CD4-positive, CD25-positive, alpha-beta regulatory T cell (primary cell): Measurements from ENCODE around the gene IPO13. TPM values are rescaled to one million over a fixed set of nuclear protein-coding genes. Genes with fewer than 3 reads are reported as not detected.
A peak's percentile ranks its signal among the peaks of the same experiment; 100 is the strongest.

Experiments
- ATAC-seq, 2 donors: fragments of 150-1000 bp; cut with Tn5 transposase; one replicate each; pipeline ENCODE4 v1.10.0; 2021; ENCODE audit warnings: low read depth in 2 of 2, moderate number of reproducible peaks in 2 of 2, moderate library complexity in 1 of 2
- DNase-seq, 3 donors: peaks; one replicate each; pipeline versions ENCODE4 v3.0.0 to v3.0.0-alpha.2; 2012 to 2022; ENCODE audit warnings: mixed read lengths in 1 of 3
- H3K27ac ChIP-seq: one replicate; pipeline ENCODE4 v1.7.0; 2013; ENCODE audit warnings: mild to moderate bottlenecking, low read length; ENCODE audit not compliant: insufficient read depth, poor library complexity, severe bottlenecking
- H3K27me3 ChIP-seq: one replicate; pipeline ENCODE4 v1.7.0; 2013; ENCODE audit warnings: low read length; ENCODE audit not compliant: control insufficient read depth, insufficient read depth
- H3K36me3 ChIP-seq: one replicate; pipeline ENCODE4 v1.7.0; 2013; ENCODE audit warnings: mild to moderate bottlenecking, low read length, moderate library complexity; ENCODE audit not compliant: control insufficient read depth, insufficient read depth
- H3K4me1 ChIP-seq: 2 replicates; pipeline ENCODE4 v1.7.0; 2013; ENCODE audit warnings: mild to moderate bottlenecking, low read length; ENCODE audit not compliant: insufficient read depth, control insufficient read depth, poor library complexity, severe bottlenecking
- H3K4me3 ChIP-seq: one replicate; pipeline ENCODE4 v1.7.0; 2013; ENCODE audit warnings: low read depth, mild to moderate bottlenecking, low read length, moderate library complexity
- H3K9me3 ChIP-seq, 2 experiments: 1 replicate in 1 of 2; 2 replicates in 1 of 2; pipeline ENCODE4 v1.7.0; 2013; ENCODE audit warnings: low read length in 2 of 2, mild to moderate bottlenecking in 1 of 2, moderate library complexity in 1 of 2; ENCODE audit not compliant: control insufficient read depth in 2 of 2
- H3K27ac Mint-ChIP-seq, 3 donors: one replicate each; pipeline ENCODE4 v1.8.0; 2020 to 2022; ENCODE audit warnings: mild to moderate bottlenecking in 3 of 3, mixed read lengths in 3 of 3, moderate library complexity in 2 of 3
- H3K27me3 Mint-ChIP-seq: one replicate; pipeline ENCODE4 v1.8.0; 2022; ENCODE audit warnings: mild to moderate bottlenecking, mixed read lengths
- H3K36me3 Mint-ChIP-seq: one replicate; pipeline ENCODE4 v1.8.0; 2020; ENCODE audit warnings: mixed read lengths
- H3K4me1 Mint-ChIP-seq, 4 donors: one replicate each; pipeline ENCODE4 v1.8.0; 2020 to 2022; ENCODE audit warnings: mixed read lengths in 4 of 4, mild to moderate bottlenecking in 1 of 4
- H3K4me3 Mint-ChIP-seq, 4 donors: one replicate each; pipeline ENCODE4 v1.8.0; 2020 to 2022; ENCODE audit warnings: mild to moderate bottlenecking in 4 of 4, mixed read lengths in 4 of 4, moderate library complexity in 3 of 4
- H3K9me3 Mint-ChIP-seq, 7 donors: one replicate each; pipeline ENCODE4 v1.8.0; 2020 to 2022; ENCODE audit warnings: mixed read lengths in 7 of 7, mild to moderate bottlenecking in 3 of 7, moderate library complexity in 2 of 7
- polyA plus RNA-seq, 4 donors: library from polyadenylated mRNA; unstranded; fragments of 300-500 nt; fragmentation: Illumina TruSeq; gene quantifications; one replicate each; pipeline ENCODE4 v1.2.3, GENCODE V29; 2021
- total RNA-seq: library from RNA; stranded (reverse); gene quantifications from one replicate; pipeline ENCODE4 v1.2.3, GENCODE V29; 2022

The IPO13 gene
- total and polyA plus RNA-seq, 5 donors from 2014 or later, result 9.4 to 12.6 (median 10.7) TPM

GRCh38 chr1:43937179-43937865 lies 9.4 kb upstream of the IPO13 start:
- Histone ChIP-seq H3K27ac (no peak overlapping the region), H3K9me3 (no peaks in the 10 kb centered on the region), H3K4me3 (no peak overlapping the region), H3K27me3 (peaks cover 10% of the 10 kb centered on the region), H3K4me1 (peaks cover 22% of the 10 kb centered on the region), H3K36me3 (no peaks in the 10 kb centered on the region)
- Mint-ChIP-seq H3K27ac (no peak overlapping the region), H3K36me3 (peaks cover 13% of the 10 kb centered on the region), H3K4me1 (peaks cover 0 to 34% (median 15%) of the 10 kb centered on the region in 4 donors), H3K9me3 (no peaks in the 10 kb centered on the region), H3K4me3 (peak overlapping the region in 2 of 4 donors; percentile 35 to 46), H3K27me3 (peaks cover 33% of the 10 kb centered on the region)
- ATAC-seq (no peak), DNase-seq (no peak)

GRCh38 chr1:43938383-43938782 lies 8.4 kb upstream of the IPO13 start:
- Histone ChIP-seq H3K4me1 (peaks cover 19% of the 10 kb centered on the region), H3K36me3 (no peaks in the 10 kb centered on the region), H3K4me3 (no peak overlapping the region), H3K27ac (no peak overlapping the region), H3K27me3 (peaks cover 10% of the 10 kb centered on the region), H3K9me3 (no peaks in the 10 kb centered on the region)
- DNase-seq (no peak), ATAC-seq (no peak)
- H3K4me1 Mint-ChIP-seq, result peaks cover 0 to 33% (median 13%) of the 10 kb centered on the region in 4 donors
- peaks cover 24% of the 10 kb centered on the region for H3K27me3 Mint-ChIP-seq
- H3K36me3 Mint-ChIP-seq, result peaks cover 13% of the 10 kb centered on the region
- H3K27ac Mint-ChIP-seq, result no peak overlapping the region
- H3K4me3 Mint-ChIP-seq, result peak overlapping the region in 1 of 4 donors; percentile 29
- H3K9me3 Mint-ChIP-seq, result no peaks in the 10 kb centered on the region

GRCh38 chr1:43938892-43939587 lies 7.7 kb upstream of the IPO13 start:
- Mint-ChIP-seq H3K4me1 (peaks cover 0 to 30% (median 12%) of the 10 kb centered on the region in 4 donors), H3K27ac (no peak overlapping the region), H3K36me3 (peaks cover 13% of the 10 kb centered on the region), H3K27me3 (peaks cover 22% of the 10 kb centered on the region), H3K4me3 (peak overlapping the region in 2 of 4 donors; percentile 29 to 56), H3K9me3 (no peaks in the 10 kb centered on the region)
- Histone ChIP-seq H3K36me3 (no peaks in the 10 kb centered on the region), H3K27me3 (peaks cover 8% of the 10 kb centered on the region), H3K9me3 (no peaks in the 10 kb centered on the region), H3K27ac (no peak overlapping the region), H3K4me3 (no peak overlapping the region), H3K4me1 (peaks cover 12% of the 10 kb centered on the region)
- DNase-seq (no peak), ATAC-seq (no peak)

- Mint-ChIP-seq H3K27me3 (no peaks in the 10 kb centered on the region), H3K4me1 (peaks cover 5 to 43% (median 18%) of the 10 kb centered on the region in 4 donors), H3K36me3 (peaks cover 13% of the 10 kb centered on the region), H3K4me3 (peak overlapping the region in 2 of 4 donors; percentile 4 to 57), H3K27ac (no peak overlapping the region), H3K9me3 (no peaks in the 10 kb centered on the region)
- peaks cover 18% of the 10 kb centered on the region for H3K4me1 ChIP-seq
- DNase-seq (no peak), ATAC-seq (no peak)
- no peaks in the 10 kb centered on the region for H3K27me3 ChIP-seq
- no peak overlapping the region for H3K27ac ChIP-seq
- H3K36me3 ChIP-seq, result no peaks in the 10 kb centered on the region
- no peak overlapping the region for H3K4me3 ChIP-seq
- H3K9me3 ChIP-seq, result no peaks in the 10 kb centered on the region
Measured at GRCh38 chr1:43942411-43942810, 4.3 kb upstream of the IPO13 start.

- H3K4me1 Mint-ChIP-seq, result peaks cover 5 to 53% (median 25%) of the 10 kb centered on the region in 4 donors
- Histone ChIP-seq H3K36me3 (no peaks in the 10 kb centered on the region), H3K4me1 (peaks cover 26% of the 10 kb centered on the region), H3K4me3 (no peak overlapping the region), H3K27me3 (no peaks in the 10 kb centered on the region), H3K27ac (no peak overlapping the region), H3K9me3 (no peaks in the 10 kb centered on the region)
- H3K9me3 Mint-ChIP-seq, result no peaks in the 10 kb centered on the region
- peaks cover 4% of the 10 kb centered on the region for H3K36me3 Mint-ChIP-seq
- no peaks in the 10 kb centered on the region for H3K27me3 Mint-ChIP-seq
- H3K4me3 Mint-ChIP-seq, result peak overlapping the region; percentile 63 to 95 (median 90)
- DNase-seq (no peak), ATAC-seq (no peak)
- peak overlapping the region in 1 of 3 donors; percentile 92 for H3K27ac Mint-ChIP-seq
Measured at GRCh38 chr1:43944860-43945259, 1.9 kb upstream of the IPO13 start.

- Histone ChIP-seq H3K4me3 (peak overlapping the region; percentile 73), H3K9me3 (no peaks in the 10 kb centered on the region), H3K27ac (peak overlapping the region; percentile 93), H3K36me3 (peaks cover 6% of the 10 kb centered on the region), H3K27me3 (no peaks in the 10 kb centered on the region), H3K4me1 (peaks cover 26% of the 10 kb centered on the region)
- peak overlapping the region; percentile 92 to 96 (median 93) for H3K27ac Mint-ChIP-seq
- DNase-seq (no peak), ATAC-seq (no peak)
- H3K27me3 Mint-ChIP-seq, result no peaks in the 10 kb centered on the region
- peaks cover 5 to 59% (median 32%) of the 10 kb centered on the region in 4 donors for H3K4me1 Mint-ChIP-seq
- peak overlapping the region; percentile 88 to 97 (median 93) for H3K4me3 Mint-ChIP-seq
- H3K36me3 Mint-ChIP-seq, result peaks cover 7% of the 10 kb centered on the region
- H3K9me3 Mint-ChIP-seq, result no peaks in the 10 kb centered on the region
Measured at GRCh38 chr1:43945674-43946235, 995 bp upstream of the IPO13 start.

GRCh38 chr1:43947061-43947873 lies 517 bp downstream of the IPO13 start:
- peaks cover 16% of the 10 kb centered on the region for H3K36me3 Mint-ChIP-seq
- Histone ChIP-seq H3K27me3 (no peaks in the 10 kb centered on the region), H3K4me1 (peaks cover 26% of the 10 kb centered on the region), H3K36me3 (peaks cover 6% of the 10 kb centered on the region), H3K4me3 (peak overlapping the region; percentile 70), H3K9me3 (no peaks in the 10 kb centered on the region), H3K27ac (peak overlapping the region; percentile 93)
- peak overlapping the region; percentile 92 to 97 (median 93) for H3K27ac Mint-ChIP-seq
- no peak for ATAC-seq
- H3K4me1 Mint-ChIP-seq, result peaks cover 5 to 66% (median 38%) of the 10 kb centered on the region in 4 donors
- no peak for DNase-seq
- no peaks in the 10 kb centered on the region for H3K9me3 Mint-ChIP-seq
- no peaks in the 10 kb centered on the region for H3K27me3 Mint-ChIP-seq
- peak overlapping the region; percentile 88 to 97 (median 93) for H3K4me3 Mint-ChIP-seq
